HG02759 (cell line): Measurements from ENCODE around the gene LEMD2.

Experiments used
- ATAC-seq: cut with Tn5 transposase; IDR thresholded peaks from one replicate; pipeline ENCODE4 v1.9.1; 2021; ENCODE audit warnings: mild to moderate bottlenecking, moderate library complexity; ENCODE audit not compliant: unreplicated experiment

The LEMD2 gene

DNA sequence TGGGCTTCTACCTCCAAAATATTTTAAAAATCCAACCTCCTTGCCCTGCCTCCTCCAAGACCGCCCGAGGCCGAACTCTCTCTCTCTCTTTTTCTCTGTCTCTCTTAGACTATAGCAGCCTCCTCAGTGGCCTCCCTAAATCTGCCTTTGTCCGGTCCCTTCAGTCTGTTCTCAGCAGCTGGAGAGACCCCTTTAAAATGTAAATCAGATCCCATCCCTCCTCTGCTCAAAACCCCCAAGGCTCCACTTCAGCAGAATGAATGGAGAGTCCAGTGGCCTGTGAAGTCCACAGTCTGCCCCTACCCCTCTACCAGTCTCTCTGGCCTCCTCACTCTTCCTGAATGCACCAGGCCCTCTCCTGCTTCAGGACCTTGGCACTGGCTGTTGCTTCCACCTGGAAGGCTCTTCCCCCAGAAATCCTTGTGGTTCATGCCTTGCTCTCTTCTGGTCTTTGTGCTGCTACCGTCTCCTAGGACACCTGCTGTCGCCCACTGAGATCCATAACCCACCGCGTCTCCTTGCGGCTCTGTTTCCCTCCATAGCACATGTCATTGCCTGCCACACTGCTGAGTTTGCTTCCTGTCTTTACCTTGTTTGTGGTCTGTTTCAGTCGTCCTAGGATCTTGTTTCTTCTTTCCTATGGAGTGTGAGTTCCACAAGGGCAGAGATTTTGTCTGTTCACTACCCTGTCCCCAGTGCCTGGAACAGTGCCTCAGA, 8.9 kb upstream of the LEMD2 start:
- ATAC-seq: no peak

DNA sequence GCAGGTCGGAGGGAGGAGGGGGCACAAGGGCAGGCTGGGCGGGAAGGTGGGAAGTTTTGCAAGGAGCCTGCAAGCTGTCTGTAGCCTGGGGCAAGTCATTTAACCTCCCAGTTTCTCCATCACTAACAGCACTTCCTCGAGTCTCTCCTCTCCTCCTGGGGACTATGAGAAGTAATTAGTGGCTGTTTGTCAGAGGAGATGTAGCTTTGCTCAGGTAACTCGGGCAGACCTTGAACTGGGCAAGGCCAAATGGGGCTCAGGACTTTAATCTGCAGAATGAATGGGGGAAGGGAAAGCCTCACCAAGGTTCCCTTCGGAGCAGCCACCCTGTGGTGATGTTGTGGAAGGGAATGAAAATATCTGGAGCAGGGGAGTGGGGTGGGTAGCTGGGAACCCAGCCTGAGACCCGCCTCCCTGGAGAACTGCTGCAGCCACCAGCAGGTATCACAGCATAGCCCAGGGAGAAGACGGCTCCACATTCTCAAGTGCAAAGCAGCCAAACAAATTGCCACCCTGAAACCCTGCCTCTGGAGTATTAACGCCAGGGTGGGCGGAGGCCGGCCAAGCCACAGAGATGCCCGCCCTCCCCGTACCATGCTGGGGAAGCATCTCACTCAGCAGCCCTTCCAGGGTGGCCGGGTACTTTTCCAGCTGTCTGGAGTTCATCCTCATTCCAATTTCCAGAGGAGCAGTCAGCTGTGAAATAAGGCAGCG, 6.1 kb upstream of the LEMD2 start:
- no peak for ATAC-seq

DNA sequence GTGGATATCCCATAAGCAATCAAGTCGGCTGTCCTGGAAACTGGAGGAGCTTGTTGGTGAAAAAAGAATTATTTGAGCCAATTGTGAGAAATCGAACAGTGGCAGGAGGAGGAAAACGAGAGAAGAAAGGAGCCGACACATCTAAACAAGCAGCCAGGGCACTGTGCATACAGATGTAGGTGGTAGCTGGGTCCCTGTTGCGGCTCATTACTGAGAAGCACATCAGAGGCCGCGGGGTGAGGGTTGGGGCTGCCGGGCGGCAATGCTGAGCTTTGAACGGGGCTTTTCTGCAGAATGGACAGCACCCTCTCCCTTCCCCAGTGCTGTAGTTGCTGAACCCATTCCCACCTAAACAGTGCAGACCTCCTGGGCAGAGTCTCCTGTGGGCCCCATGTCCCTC, 4.1 kb upstream of the LEMD2 start:
- no peak for ATAC-seq

DNA sequence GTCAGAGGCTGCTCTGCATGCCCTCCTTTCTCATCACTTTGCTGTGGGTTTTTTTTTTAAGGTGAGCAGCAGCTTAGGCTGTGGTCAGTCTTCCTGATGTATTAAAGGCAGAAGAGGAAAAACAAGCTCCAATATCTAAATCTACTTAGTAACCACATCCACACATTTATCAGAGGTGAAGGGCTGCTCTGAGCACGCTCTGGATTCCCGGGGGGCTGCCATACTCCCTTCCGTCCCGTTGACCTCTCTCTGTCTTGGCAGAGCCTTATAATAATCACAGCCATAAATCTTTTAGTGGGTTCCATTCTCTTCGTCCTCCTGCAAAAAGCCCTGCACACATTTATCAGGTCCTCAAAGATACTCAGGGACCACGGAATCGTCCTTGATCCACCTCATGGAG, 2.7 kb upstream of the LEMD2 start:
- no peak for ATAC-seq

DNA sequence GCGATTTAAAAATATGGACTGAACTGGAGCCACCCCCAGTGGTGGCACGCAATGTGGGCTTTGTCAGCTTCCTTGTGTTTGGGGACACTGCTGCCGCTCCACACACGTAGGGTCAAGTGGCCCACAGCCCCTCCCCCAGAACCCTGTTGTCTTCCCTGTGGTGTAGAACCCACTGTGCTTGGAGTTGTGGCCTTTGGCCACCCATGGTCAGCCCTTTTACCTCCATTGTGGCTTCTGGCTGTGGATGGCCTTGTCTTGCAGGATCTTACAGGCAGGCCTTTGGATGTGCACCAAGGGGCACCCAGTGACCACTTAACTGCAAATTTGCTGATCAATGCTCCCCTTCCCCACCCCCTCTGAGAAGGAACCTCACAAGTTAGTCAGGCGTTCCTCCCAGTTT, 2.0 kb upstream of the LEMD2 start:
- no peak for ATAC-seq

DNA sequence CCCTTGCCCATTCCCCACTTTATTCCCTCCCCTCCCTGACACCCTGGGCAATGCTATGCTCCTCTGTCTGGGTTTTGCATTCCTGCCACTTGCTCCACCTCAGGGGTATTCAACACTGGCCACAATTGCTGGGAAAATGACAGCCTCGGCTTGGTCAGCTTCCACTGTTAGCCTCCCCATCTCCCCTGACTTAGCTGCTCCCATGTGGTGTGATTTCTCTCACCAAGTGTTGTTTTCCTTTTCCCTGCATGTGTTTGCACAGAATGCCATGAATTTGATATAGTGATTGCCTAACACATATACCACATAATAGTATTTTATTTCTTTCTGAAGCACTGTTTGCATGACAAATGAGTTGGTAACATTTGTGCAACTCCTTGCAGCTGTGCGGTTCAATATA, 1.4 kb upstream of the LEMD2 start:
- ATAC-seq: no peak

DNA sequence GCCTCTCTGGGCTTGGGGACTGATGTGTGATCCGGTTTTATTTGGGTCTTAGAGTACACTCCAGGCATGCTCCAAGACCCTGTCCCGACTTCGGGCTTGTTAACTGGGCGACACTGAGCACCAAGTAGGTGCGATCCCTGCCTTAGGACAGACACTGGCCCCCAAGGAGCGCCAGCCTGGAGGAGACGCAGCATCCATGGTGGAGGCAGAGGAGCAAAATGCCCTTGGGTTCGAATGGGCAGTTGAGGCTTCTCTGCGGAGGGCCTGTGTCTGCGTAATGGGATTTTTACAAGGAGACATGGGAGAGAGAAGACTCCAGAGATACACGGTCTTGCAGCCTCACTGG, 593 bp upstream of the LEMD2 start:
- no peak for ATAC-seq

DNA sequence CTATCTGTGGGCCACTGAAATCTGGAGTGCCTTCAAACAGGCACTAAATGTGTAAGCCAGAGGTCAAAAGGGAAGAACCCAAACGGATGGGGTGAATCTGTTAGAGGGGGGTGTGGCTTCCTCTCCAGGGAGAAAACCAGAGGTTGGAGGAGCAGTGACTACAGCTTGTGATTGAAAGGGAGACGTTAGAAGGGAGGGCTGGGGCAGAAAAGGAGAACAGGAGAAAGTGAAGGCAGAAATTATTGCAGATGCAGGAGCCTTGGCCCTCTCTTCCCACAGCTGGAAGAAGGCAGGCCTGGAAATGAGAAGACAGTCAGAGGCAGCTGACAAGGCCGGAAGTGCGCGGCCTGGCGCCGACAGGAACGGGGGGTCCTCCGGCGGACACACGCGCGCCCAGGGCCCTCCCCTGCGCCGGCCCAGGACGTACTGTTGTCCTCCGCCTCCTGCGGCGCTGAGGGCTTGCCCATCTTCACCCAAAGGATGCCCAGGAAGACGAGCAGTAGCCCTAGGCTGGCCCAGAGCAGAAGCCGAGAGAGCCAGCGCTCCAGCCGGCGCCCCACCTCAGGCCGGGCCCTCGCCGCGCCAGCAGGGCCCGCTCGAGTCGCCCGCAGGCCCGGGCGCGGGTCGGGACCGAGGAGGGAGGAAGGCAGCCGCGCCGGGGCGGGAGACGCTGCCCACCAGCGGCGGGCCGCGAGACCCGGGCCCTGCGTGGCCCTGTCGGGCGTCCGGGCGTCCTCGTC, 806 bp downstream of the LEMD2 start:
- peak; percentile 56 for ATAC-seq

DNA sequence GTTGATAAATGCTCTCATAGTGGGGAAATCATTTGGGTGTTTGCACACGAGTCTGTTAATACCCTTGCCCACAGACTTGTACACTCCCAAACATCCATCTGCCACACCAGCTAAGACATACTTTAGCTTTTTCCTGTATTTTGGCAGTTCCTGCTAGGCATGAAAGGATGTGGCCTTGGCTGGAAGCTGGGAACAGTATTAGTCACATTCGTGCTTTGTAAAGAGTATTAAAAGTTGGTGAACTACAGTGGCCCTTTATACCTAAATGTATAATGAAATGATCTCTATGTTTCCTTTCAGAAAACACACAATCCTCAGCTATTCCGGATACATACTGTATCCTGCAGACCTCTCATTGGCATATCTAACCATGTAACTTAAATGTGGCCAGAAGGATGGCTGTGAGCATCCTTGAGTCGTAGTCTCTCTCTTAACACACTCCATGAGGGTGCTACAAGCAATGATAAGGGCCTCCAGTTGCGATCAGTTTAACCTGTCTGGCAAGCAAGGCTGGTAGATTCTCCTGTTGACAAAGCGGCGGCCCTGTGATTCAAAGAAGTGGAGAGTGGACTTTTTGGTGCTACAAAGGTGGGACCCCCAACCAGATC, 1.5 kb downstream of the LEMD2 start:
- ATAC-seq: no peak

DNA sequence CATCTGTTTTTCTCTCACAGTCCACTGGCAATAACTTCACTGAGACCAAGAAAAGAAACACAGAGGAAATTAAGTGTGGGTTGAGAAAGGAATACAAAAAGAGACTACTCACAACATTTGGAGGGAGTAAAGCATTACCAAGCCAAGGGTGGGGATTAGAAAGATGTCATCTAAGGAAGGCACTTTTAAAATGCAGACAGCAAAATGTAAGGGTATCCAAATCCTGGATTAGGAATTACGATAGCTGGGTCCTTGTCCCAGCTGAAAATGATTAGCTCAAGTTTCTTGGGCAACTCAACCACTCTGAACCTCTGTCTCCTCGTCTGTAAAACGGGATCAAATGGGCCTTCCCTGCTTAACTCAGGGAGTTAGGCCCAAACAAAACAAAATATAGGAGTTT, 2.2 kb downstream of the LEMD2 start:
- ATAC-seq: no peak

DNA sequence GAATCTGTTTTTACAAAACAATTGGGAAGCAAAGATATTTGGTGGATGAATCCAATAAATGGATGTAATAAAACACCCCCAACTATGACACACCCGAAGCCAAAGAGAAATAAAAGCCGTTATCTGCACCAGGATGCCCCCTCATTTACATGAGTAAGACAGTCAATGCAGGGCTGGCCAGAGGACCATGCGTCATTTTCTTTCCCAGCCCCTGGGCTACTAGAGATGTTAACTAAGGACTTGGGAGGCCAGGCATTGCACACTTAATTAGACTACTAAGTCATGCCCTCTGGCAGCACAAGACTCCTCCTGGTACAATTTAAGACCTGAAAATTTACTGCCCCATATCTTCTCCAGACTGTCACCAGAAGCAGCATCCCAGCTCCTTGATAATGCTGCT, 3.2 kb downstream of the LEMD2 start:
- ATAC-seq: no peak

DNA sequence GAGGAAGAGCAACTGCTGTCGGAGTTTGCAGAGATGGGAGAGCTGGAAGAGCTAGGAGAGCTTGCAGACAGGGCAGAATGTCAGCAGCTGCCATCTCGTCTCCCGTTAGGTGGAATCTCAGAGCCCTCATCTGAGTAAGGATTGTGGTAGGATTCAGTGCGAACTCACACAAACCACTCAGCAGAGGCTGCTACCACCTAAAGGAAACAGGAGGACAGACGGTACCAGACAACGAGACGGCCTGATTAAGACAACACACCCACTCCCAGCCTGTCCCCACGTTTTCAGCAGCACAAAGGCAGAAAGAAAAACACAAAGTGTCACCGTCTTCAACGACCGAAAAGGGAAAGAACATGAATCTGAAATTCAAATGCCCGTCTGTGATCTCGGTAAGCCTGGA, 4.1 kb downstream of the LEMD2 start:
- ATAC-seq: no peak

DNA sequence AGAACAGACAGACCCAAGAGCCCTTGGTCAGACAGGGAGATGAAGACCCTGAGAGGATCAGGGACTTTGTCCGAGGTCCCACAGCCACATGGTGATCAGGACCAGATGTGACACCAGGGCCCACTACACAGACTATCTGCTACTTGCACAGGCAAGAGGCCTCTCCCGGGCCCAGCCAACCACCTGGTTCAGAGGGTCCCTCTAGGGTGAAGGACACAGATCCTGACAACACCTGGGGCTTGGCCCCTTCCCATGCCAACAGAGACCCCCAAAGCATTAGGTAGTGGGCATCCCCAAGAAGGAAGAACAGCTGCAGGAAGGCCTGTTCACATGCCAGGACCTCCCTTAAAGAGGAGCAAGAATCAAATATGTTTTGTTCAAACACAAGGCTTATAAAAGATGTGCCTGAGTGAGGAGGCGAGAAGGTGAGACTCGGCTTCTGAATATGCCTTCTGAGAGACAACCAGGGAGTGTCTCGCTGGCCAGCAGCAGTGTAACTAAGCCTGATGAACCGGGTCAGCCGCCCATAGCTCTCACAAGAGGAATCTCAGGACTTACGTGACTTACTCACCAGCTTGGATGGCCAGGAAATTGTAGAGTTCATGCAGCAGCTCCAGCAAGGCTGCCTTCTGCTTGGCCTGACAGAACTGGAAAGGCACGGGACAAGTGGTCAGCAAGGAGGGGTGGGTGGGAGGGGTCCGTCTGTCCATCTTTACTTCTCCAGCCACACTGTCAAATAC, 5.0 kb downstream of the LEMD2 start:
- no peak for ATAC-seq

DNA sequence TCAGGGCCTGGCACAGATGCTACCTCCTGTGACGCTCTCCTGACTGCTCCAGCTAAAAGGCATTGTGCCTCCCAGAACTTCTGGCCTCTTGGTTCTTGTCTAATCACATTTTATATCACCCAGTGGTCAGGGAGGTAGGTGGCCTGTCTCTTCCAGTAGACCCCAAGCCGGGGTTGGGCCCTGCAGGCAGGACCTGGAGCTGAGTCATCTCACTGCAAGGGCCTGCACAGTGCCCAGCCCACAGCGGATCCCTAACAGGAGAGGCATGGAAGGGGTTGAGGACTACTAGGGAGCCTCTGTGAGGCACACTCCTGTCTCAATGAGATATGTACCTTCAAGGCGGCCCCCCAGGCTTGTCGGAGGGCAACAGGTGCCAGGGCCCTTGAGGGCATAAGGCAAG, 6.4 kb downstream of the LEMD2 start:
- ATAC-seq: no peak

DNA sequence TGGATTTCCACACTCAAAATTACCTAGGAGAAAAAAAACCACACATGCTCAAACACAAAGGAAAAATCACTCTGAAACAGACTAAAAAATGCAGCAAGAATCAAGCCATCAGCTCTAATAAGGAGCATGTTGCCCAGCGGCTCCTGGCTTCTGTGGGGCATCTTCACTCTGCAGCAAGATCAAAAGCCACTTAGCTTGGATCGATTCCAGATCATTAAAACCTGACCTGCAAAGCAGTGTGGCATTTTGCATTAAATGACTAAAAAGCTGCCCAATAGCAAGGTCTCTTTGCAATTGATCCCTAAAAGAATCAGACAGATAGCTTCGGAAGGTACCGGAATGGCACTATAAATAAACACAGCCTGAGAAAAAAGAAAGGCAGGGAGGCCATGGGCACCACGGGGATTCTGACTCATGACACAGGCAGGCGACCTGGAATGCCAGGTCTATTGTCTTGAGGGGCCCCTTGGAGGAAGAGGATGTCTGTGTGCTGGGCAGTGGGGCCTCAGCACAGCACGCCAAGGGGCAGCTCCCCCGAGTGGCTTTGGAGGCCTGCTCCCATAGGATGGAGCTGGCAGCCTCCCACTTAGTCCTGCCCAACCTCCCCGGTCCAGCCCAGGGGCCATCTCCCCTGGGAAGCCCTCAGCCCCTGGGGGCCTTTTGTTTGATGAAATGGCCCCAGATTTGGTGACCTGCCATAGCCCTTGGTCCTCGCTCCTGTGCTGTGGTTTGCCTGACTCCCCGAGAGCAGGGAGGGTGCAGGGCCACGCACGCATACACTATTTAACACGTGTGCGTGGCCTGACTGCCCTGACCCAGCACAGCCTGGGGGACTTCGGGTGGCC, 7.6 kb downstream of the LEMD2 start:
- no peak for ATAC-seq

DNA sequence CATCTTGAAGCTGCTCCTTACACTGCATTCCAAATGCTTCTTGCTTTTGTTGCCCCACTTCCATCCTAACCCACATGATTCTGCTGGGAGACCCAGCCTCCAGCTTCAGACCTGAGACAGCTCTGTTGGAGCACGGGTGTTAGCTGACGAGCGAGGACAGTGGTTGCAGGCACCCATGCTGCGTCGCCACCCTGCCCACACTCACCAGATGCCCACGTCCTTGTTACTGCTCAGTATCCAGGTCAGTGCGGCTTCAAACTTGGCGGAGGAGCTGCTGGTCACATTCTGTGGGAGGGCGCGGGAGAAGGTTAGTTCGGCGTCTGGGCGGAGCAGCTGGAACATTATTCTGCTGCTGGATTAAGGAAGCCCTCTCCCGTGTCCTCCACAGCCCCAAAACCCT, 9.0 kb downstream of the LEMD2 start:
- ATAC-seq: no peak

DNA sequence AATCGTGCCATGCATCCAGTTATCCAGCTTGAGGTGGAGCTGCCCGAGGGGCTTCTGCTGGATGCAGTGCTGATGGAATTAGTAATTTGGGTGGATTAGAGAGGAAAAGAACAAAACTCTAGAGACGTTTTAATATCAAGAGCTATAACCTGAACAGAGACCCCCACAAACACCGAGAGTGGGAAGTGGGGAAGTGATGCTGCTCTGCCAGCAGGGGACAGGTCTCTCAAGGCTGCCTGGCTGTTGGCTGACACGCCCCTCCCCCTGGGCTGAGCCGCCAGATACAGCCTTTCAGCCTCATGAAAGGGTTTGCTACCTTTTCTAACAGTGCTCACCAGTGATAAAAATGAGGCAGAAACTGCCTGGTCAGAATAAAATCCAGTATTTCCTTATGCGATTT, 9.6 kb downstream of the LEMD2 start:
- ATAC-seq: no peak

DNA sequence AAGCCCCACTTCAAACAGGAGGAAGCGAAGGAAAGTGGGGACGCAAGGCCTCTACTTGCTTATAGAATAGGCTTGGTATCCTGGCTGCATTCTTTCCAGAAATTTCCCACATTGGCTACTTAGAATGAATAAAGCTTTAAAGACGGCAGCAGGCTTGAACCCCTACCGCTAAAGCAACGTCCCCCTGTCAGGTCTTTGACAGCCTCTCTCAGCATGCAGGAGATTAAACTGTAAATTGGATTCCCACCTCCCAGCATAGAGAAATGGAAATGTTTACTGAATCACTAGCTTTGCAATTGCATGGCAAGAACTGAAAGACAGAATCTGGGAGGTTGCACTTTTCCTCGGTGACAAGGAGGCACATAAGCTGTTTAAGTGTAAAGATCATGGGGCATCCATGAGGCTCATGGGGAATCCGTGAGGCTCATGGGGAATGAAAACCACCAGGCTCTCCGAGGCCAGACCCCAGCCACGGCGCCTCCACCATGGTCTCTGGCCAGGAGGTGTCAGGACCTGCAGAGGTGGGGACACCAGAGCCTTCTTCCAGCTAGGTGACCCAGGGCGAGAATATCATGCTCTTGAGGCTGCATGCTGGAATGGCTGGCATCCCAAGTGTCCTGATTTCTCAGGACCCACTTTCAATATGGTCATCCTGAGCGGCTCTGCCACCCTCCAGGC, 10.3 kb downstream of the LEMD2 start:
- no peak for ATAC-seq
